GM12878 (cell line): Measurements from ENCODE around the gene NBPF15. TPM values are rescaled to one million over a fixed set of nuclear protein-coding genes. Genes with fewer than 3 reads are reported as not detected.
"Not testable (repeated sequence)": the region's sequence is repeated elsewhere in the genome, so short reads cannot be mapped to it uniquely, and the experiment has no call there.

Experiments
- ATAC-seq: fragments of 200-7000 bp; cut with Tn5 transposase; 3 replicates; pipeline ENCODE4 v1.9.1; 2020; ENCODE audit warnings: mild to moderate bottlenecking, moderate library complexity
- BruUV-seq: library from RNA; stranded (reverse); fragments of 400-500 nt; replicated peaks from 2 replicates; lab custom pipeline; 2021; lab: Mats Ljungman, UMichigan
- CTCF ChIA-PET: fragments of 300-600 bp; sonication (Branson Sonifier 250); formaldehyde crosslinking; extraction: SDS; loops from one replicate; lab custom pipeline; 2021; ENCODE audit warnings: inconsistent platforms; lab: Yijun Ruan, JAX
- POLR2A ChIA-PET: fragments of 350-600 bp; formaldehyde crosslinking; extraction: SDS; loops from one replicate; lab custom pipeline; 2021; ENCODE audit warnings: inconsistent platforms; lab: Charles Lee
- RAD21 ChIA-PET: fragments of 300-600 bp; sonication (Branson Sonifier 250); formaldehyde crosslinking; loops from one replicate; lab custom pipeline; 2023; ENCODE audit warnings: antibody characterized with exemption; ENCODE audit not compliant: unreplicated experiment; lab: Charles Lee
- SMC1A ChIA-PET: fragments of 300-600 bp; sonication (Branson Sonifier 250); formaldehyde crosslinking; loops from one replicate; lab custom pipeline; 2023; ENCODE audit not compliant: unreplicated experiment, uncharacterized antibody; lab: Charles Lee
- DNase-seq: peaks from one replicate; pipeline ENCODE4 v3.0.0-alpha.2; 2011; ENCODE audit warnings: low read depth, low spot score
- FAIRE-seq: peaks from 3 replicates; lab custom pipeline; 2011; peaks lifted over from hg19 to GRCh38; lab: Jason Lieb, UNC
- H2AFZ ChIP-seq: 2 replicates; pipeline ENCODE4 v1.6.0; 2011; ENCODE audit warnings: low read depth, low read length, control low read depth; ENCODE audit not compliant: control insufficient read depth
- H3K27ac ChIP-seq: 2 replicates; pipeline ENCODE4 v1.5.1; 2011; ENCODE audit warnings: control low read depth; ENCODE audit not compliant: control insufficient read depth, insufficient read depth
- H3K27me3 ChIP-seq, 2 experiments: replicated peaks in 1 of 2; 2 replicates each; pipeline versions ENCODE4 v1.6.0 to v1.6.1; 2011; ENCODE audit warnings: low read length in 1 of 2; ENCODE audit not compliant: control insufficient read depth in 2 of 2, insufficient read depth in 2 of 2
- H3K36me3 ChIP-seq, 2 experiments: 2 replicates each; pipeline ENCODE4 v1.5.1; 2011; ENCODE audit warnings: low read length in 1 of 2; ENCODE audit not compliant: control insufficient read depth in 2 of 2, insufficient read depth in 2 of 2
- H3K4me1 ChIP-seq: 2 replicates; pipeline ENCODE4 v1.6.1; 2011; ENCODE audit warnings: mild to moderate bottlenecking, low read length, moderate library complexity, mixed read lengths; ENCODE audit not compliant: control insufficient read depth, insufficient read depth
- H3K4me2 ChIP-seq: 2 replicates; pipeline ENCODE4 v1.6.0; 2011; ENCODE audit warnings: control low read depth; ENCODE audit not compliant: control insufficient read depth, insufficient read depth
- H3K4me3 ChIP-seq: fragments of 200-600 bp; sonication (generic); 2 replicates; pipeline ENCODE4 v1.5.1; 2016
- H3K79me2 ChIP-seq: 2 replicates; pipeline ENCODE4 v1.6.0; 2011; ENCODE audit warnings: low read length; ENCODE audit not compliant: control insufficient read depth, insufficient read depth
- H3K9ac ChIP-seq: 2 replicates; pipeline ENCODE4 v1.8.0; 2011; ENCODE audit warnings: low read length, control low read depth, mixed read lengths; ENCODE audit not compliant: control insufficient read depth, insufficient read depth
- H3K9me3 ChIP-seq: replicated peaks from 3 replicates; pipeline ENCODE4 v1.5.1; 2011; ENCODE audit warnings: mild to moderate bottlenecking, low read length; ENCODE audit not compliant: control insufficient read depth, insufficient read depth
- H4K20me1 ChIP-seq: 2 replicates; pipeline ENCODE4 v1.6.0; 2011; ENCODE audit not compliant: control insufficient read depth, insufficient read depth
- WGBS: methylation state at CpG from one replicate; pipeline ENCODE4 v1.1.6; 2016; ENCODE audit warnings: low lambda C conversion rate; ENCODE audit not compliant: insufficient replicate concordance, insufficient coverage; ENCODE audit errors: missing lambda C conversion rate; 5-methylcytosine and 5-hydroxymethylcytosine counted together
- in situ Hi-C: fragments of 300-500 bp; cut with MboI; formaldehyde crosslinking; loops from 9 replicates; pipeline ENCODE4 v1.14.3; 2018; ENCODE audit warnings: mixed read lengths
- intact Hi-C: fragments of 100-400 bp; cut with micrococcal nuclease; formaldehyde crosslinking; loops from one replicate; pipeline ENCODE4 v1.14.2; 2022; ENCODE audit not compliant: unreplicated experiment
- polyA plus RNA-seq, 11 experiments: library from polyadenylated mRNA; depleted of rRNA in 4 of 11; unstranded in 6 of 11; stranded (reverse) in 5 of 11; fragments of >200 nt; fragmentation: Nextera tagmentation in 4 of 11; fragmentation: Illumina TruSeq in 1 of 11; extraction: Ambion mirVana in 4 of 11; extraction: Trizol in 1 of 11; gene quantifications; 1 replicate in 1 of 11; 2 replicates in 10 of 11; pipeline versions ENCODE4 v1.2.1 to v1.2.3, GENCODE V29; 2011 to 2016; ENCODE audit warnings: inconsistent platforms in 2 of 11, missing spikeins in 2 of 11, low read depth in 1 of 11
- total RNA-seq, 4 experiments: library from RNA; depleted of rRNA in 3 of 4; stranded (reverse); fragments of >200 nt in 3 of 4; fragmentation: Illumina TruSeq in 1 of 4; extraction: Trizol in 1 of 4; gene quantifications; 2 replicates each; pipeline versions ENCODE4 v1.2.1 to v1.2.3, GENCODE V29; 2013 to 2021

The NBPF15 gene
- total and polyA plus RNA-seq, 10 of the 15 experiments (the other 5 are each of a cell fraction or from before 2014, with no cell fraction given) = 3.2 to 36.9 (median 17.6) TPM

DNA sequence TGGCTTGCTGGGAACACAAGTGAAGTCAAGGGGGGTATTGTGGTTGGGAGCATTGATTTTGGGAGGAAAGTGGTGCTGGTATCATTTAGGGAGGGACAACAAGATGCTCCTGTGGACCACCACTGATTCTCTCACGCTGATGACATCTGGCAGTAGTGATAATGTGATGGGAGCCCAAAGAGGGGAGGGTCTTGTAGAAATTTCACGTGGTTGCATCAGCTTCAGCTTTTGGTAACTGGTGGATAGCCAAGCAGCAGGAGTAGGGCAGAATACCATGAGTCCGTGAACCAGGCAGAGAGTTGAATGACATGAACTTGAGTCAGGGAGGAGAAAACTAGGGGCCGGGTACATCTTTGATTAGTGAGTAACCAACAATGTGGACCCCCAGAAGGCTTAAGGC is 32.7 kb upstream of the NBPF15 start:
- H3K9me3 ChIP-seq, H3K4me1 ChIP-seq, H3K27ac ChIP-seq, RAD21 ChIA-PET, H3K36me3 ChIP-seq, FAIRE-seq, H3K9ac ChIP-seq, H2AFZ ChIP-seq, in situ Hi-C loops, H3K4me3 ChIP-seq, H3K79me2 ChIP-seq, H3K4me2 ChIP-seq, POLR2A ChIA-PET, H4K20me1 ChIP-seq, ATAC-seq, CTCF ChIA-PET, intact Hi-C loops, DNase-seq, H3K27me3 ChIP-seq, SMC1A ChIA-PET, BruUV-seq: not testable (repeated sequence)
- 27% methylated on average over 4 of the region's 4 CpGs for WGBS

DNA sequence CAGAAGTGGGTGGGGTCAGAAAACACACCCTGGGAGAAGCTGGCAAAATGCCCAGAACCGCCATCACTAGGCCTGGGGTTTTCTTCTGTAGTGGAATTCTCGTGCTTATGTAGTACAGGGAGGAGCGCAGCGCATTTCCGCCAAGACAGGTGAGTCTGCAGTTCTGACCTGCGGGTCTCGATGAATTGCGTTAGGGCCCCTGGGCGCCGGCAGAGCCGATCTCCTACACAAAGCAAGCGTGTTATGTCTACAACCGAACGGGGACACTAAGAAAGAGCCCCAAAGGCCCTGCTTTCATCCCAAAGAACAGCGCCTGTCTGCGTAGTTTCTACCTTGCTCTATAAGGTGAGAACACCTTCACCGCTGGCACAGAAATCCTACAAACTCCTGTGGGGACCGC is 28.9 kb upstream of the NBPF15 start:
- BruUV-seq, FAIRE-seq, H3K4me1 ChIP-seq, intact Hi-C loops, H3K36me3 ChIP-seq, ATAC-seq, H3K4me2 ChIP-seq, H4K20me1 ChIP-seq, in situ Hi-C loops, CTCF ChIA-PET, H3K9ac ChIP-seq, H3K79me2 ChIP-seq, RAD21 ChIA-PET, H3K4me3 ChIP-seq, SMC1A ChIA-PET, POLR2A ChIA-PET, DNase-seq, H2AFZ ChIP-seq, H3K27ac ChIP-seq, H3K9me3 ChIP-seq, H3K27me3 ChIP-seq: not testable (repeated sequence)
- WGBS = 39% methylated on average over 18 of the region's 18 CpGs

DNA sequence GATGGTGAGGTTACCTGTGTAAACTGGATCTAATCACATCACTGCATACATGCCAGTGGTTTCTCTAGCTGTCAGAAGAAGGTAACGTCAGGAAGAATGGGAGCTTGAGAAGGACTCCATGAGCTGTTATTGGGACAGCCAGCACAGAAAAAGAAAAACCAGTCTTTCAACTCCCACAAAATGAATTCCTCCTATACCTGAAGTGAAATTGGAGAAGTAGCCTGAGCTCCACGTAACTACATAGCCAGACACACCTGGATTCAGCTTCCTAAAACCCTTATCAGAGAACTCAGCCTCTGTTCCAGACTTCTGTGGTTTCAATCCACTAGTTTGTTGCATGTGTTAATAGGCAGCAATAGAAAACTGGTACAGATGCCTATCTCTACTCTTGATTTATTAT is 25.5 kb upstream of the NBPF15 start:
- SMC1A ChIA-PET, CTCF ChIA-PET, H3K36me3 ChIP-seq, ATAC-seq, H3K4me2 ChIP-seq, POLR2A ChIA-PET, in situ Hi-C loops, H3K9ac ChIP-seq, FAIRE-seq, DNase-seq, H3K27ac ChIP-seq, BruUV-seq, H4K20me1 ChIP-seq, H3K4me1 ChIP-seq, H2AFZ ChIP-seq, intact Hi-C loops, H3K9me3 ChIP-seq, H3K79me2 ChIP-seq, RAD21 ChIA-PET, H3K27me3 ChIP-seq, H3K4me3 ChIP-seq: not testable (repeated sequence)
- 0% methylated on average over 1 of the region's 2 CpGs for WGBS

DNA sequence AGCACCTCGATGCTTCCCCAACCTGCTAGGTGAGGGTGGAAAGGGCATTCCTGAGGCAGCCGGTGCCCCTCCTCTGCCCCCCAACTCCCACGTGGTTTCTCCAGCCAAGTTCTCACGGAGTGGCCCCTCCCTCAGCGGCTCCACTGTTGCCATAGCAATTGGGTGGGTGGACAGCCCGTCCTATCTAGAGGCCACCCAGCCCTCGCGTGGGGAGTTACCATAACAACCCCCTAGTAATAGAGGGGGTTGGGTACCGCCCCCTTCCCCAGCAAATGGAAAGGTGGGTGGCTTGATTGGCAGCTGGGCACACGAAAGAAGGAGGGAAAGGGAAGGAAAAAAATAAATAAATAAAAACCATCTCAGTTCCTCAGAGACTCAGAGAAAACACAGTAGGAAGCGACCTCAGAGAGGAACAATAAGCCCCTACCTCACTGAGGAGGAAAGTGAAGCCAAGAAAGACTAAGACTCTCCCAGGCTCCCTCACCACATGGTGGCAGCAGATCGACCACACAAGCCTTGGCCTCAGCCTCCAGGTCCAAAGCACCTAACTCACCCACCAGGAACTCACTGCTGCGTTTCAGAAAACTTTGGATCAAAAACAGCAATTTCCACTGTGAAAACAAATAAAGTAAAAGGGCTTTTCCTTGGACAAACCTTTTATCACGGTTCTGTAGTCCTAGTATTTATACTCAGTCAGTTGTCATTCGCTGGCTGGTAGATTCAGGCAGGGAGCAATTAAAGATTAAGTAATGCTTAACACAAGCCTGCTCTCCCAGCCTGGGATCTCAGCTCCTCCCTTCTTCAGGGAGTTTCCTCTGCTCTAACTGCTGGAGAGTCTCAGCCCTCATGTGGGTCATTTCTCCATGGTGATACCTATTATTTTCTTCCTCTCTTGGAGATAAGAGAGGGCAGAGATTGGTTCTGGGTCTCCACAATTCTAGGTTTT is 23.9 kb upstream of the NBPF15 start:
- in situ Hi-C loops, H2AFZ ChIP-seq, H3K79me2 ChIP-seq, DNase-seq, H3K27me3 ChIP-seq, RAD21 ChIA-PET, H3K9ac ChIP-seq, SMC1A ChIA-PET, H3K36me3 ChIP-seq, H3K4me1 ChIP-seq, H3K4me2 ChIP-seq, H4K20me1 ChIP-seq, intact Hi-C loops, BruUV-seq, H3K9me3 ChIP-seq, CTCF ChIA-PET, POLR2A ChIA-PET, H3K27ac ChIP-seq, H3K4me3 ChIP-seq: not testable (repeated sequence)
- ATAC-seq (peak; percentile 31; the same call in 1 of the 3 replicates), FAIRE-seq (peak; percentile 94)
- WGBS = 8% methylated on average over 5 of the region's 15 CpGs
